HCT116 (cell line): ENCODE measurements around the gene MTUS2. TPM values are rescaled to one million over a fixed set of nuclear protein-coding genes. Genes with fewer than 3 reads are reported as not detected.
"Not testable (repeated sequence)": the region's sequence is repeated elsewhere in the genome, so short reads cannot be mapped to it uniquely, and the experiment has no call there.

Source experiments
- ATAC-seq: fragments of 200-7000 bp; cut with Tn5 transposase; 2 replicates; pipeline ENCODE4 v1.9.1; 2020; ENCODE audit warnings: mild to moderate bottlenecking, moderate library complexity
- BruUV-seq: library from RNA; stranded (reverse); fragments of 400-500 nt; replicated peaks from 2 replicates; lab custom pipeline; 2021; lab: Mats Ljungman, UMichigan
- CTCF ChIA-PET: fragments of 300-600 bp; sonication (Branson Sonifier 250); formaldehyde crosslinking; loops from one replicate; lab custom pipeline; 2021; ENCODE audit warnings: antibody characterized with exemption; lab: Charles Lee
- POLR2A ChIA-PET: fragments of 300-600, 350-600 bp; sonication (Branson Sonifier 250); formaldehyde crosslinking; loops from one replicate; lab custom pipeline; 2021; ENCODE audit warnings: antibody characterized with exemption; lab: Charles Lee
- RAD21 ChIA-PET, 2 experiments: fragments of 300-600 bp; sonication (Branson Sonifier 250); formaldehyde crosslinking; loops; one replicate each; lab custom pipeline; 2023; ENCODE audit warnings: low total read pairs in 2 of 2; ENCODE audit not compliant: uncharacterized antibody in 2 of 2, unreplicated experiment in 2 of 2, low non-redundant PET in 1 of 2; lab: Charles Lee
- DNase-seq: peaks from one replicate; pipeline ENCODE4 v3.0.0-alpha.2; 2010; ENCODE audit warnings: low read depth, low spot score
- H2AFZ ChIP-seq: fragments of 200-600 bp; shearing (Covaris generic), sonication (generic); 2 replicates; pipeline ENCODE4 v1.6.1; 2017; ENCODE audit warnings: low read depth, mixed run types, mixed read lengths, antibody characterized with exemption, low read length; ENCODE audit not compliant: poor library complexity, severe bottlenecking
- H3K27ac ChIP-seq: 2 replicates; pipeline ENCODE4 v1.5.1; 2012; ENCODE audit warnings: low read depth, low read length
- H3K27me3 ChIP-seq: fragments of 200-600 bp; sonication (generic); 2 replicates; pipeline ENCODE4 v1.6.1; 2016; ENCODE audit warnings: mixed run types, low read length, mixed read lengths; ENCODE audit not compliant: insufficient read depth
- H3K36me3 ChIP-seq, 2 experiments: fragments of 200-500 bp in 1 of 2; fragments of 200-600 bp in 1 of 2; sonication (Bioruptor generic) in 1 of 2; sonication (generic) in 1 of 2; 2 replicates each; pipeline versions ENCODE4 v1.5.1 to v1.6.1; 2014 to 2016; ENCODE audit warnings: low read length in 2 of 2, inconsistent platforms in 1 of 2, mixed read lengths in 1 of 2, mixed run types in 1 of 2; ENCODE audit not compliant: insufficient read depth in 2 of 2, control insufficient read depth in 1 of 2
- H3K4me1 ChIP-seq, 2 experiments: fragments of 200-600 bp in 1 of 2; sonication (generic) in 1 of 2; 2 replicates each; pipeline versions ENCODE4 v1.5.1 to v1.6.1; 2012 to 2017; ENCODE audit warnings: low read length in 2 of 2, inconsistent platforms in 1 of 2, mild to moderate bottlenecking in 1 of 2, mixed read lengths in 1 of 2, mixed run types in 1 of 2, moderate library complexity in 1 of 2; ENCODE audit not compliant: insufficient read depth in 2 of 2, control insufficient read depth in 1 of 2
- H3K4me2 ChIP-seq: fragments of 200-600 bp; sonication (generic); 2 replicates; pipeline ENCODE4 v1.6.1; 2017; ENCODE audit warnings: mixed run types, low read length, mixed read lengths
- H3K4me3 ChIP-seq, 2 experiments: fragments of 200-600 bp in 1 of 2; sonication (generic) in 1 of 2; replicated peaks in 1 of 2; 2 replicates each; pipeline ENCODE4 v1.5.1; 2011 to 2016; ENCODE audit warnings: low read length in 2 of 2, control low read depth in 1 of 2, low read depth in 1 of 2, mild to moderate bottlenecking in 1 of 2, mixed read lengths in 1 of 2, mixed run types in 1 of 2
- H3K79me2 ChIP-seq: fragments of 200-600 bp; sonication (generic); 2 replicates; pipeline ENCODE4 v1.6.1; 2017; ENCODE audit warnings: mild to moderate bottlenecking, mixed run types, low read length, moderate library complexity, mixed read lengths; ENCODE audit not compliant: insufficient read depth
- H3K9ac ChIP-seq: fragments of 200-600 bp; sonication (generic); 2 replicates; pipeline ENCODE4 v1.6.1; 2016; ENCODE audit warnings: low read length, mixed read lengths
- H3K9me2 ChIP-seq: fragments of 200-600 bp; sonication (generic), shearing (Covaris generic); 2 replicates; pipeline ENCODE4 v1.6.1; 2017; ENCODE audit warnings: mixed run types, mild to moderate bottlenecking, moderate library complexity; ENCODE audit not compliant: insufficient read depth
- H3K9me3 ChIP-seq, 2 experiments: fragments of 200-500 bp in 1 of 2; fragments of 200-600 bp in 1 of 2; sonication (Bioruptor generic) in 1 of 2; sonication (generic) in 1 of 2; 2 replicates each; pipeline ENCODE4 v1.6.1; 2014 to 2017; ENCODE audit warnings: low read length in 2 of 2, mixed read lengths in 2 of 2, inconsistent platforms in 1 of 2, low read depth in 1 of 2, mild to moderate bottlenecking in 1 of 2, mixed run types in 1 of 2, moderate library complexity in 1 of 2; ENCODE audit not compliant: control insufficient read depth in 1 of 2, insufficient read depth in 1 of 2
- H4K20me1 ChIP-seq: fragments of 200-600 bp; sonication (generic), shearing (Covaris generic); 2 replicates; pipeline ENCODE4 v1.6.1; 2017; ENCODE audit warnings: mixed run types, mild to moderate bottlenecking, moderate library complexity; ENCODE audit not compliant: insufficient read depth
- EZH2phosphoT487 ChIP-seq: fragments of 200-600 bp; IDR thresholded peaks from 2 replicates; pipeline ENCODE4 v1.6.1; 2018; ENCODE audit warnings: antibody characterized with exemption, borderline replicate concordance
- FOSL1 ChIP-seq: IDR thresholded peaks from 2 replicates; pipeline ENCODE4 v1.6.1; 2012; ENCODE audit warnings: low read depth
- SIN3A ChIP-seq: IDR thresholded peaks from 2 replicates; pipeline ENCODE4 v1.6.1; 2012; ENCODE audit warnings: low read depth
- SRF ChIP-seq: IDR thresholded peaks from 2 replicates; pipeline ENCODE4 v1.6.1; 2012; ENCODE audit warnings: low read depth
- intact Hi-C: fragments of 100-400 bp; cut with micrococcal nuclease; formaldehyde crosslinking; loops from 2 replicates; pipeline ENCODE4 v1.10.0; 2022
- total RNA-seq: library from RNA; stranded (reverse); gene quantifications from one replicate; pipeline ENCODE4 v1.2.1, GENCODE V29; 2021; ENCODE audit not compliant: unreplicated experiment

Gene MTUS2
- total RNA-seq, 1 experiment from 2014 or later, result 0.02 TPM

DNA sequence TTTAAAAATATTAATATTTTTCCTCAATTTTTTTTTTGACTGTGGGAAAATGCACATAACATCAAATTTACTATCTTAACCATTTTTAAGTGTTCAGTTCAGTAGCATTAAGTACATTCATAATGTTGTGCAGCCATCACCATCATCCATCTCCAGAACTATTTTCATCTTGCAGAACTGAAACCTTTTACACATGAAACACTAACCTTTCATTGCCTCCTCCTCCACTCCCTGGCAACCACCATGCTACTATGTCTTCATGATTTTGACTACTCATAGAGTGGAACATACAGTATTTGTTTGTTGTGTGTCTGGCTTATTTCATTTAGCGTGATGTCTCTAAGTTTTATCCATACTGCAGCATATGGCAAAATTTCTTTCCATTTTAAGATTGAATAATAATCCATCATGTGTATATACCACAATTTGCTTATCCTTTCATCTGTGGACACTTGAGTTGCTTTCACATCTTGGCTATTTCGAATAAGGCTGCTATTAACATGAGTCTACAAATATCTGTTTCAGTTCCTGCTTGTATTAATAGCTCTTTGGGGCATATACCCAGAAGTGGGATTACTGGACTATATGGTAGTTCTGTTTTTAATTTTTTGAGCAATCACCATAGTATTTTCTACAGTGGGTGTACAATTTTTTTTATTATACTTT is 376.4 kb downstream of the MTUS2 start:
- H4K20me1 ChIP-seq, result no peaks in the 10 kb centered on the region
- no peaks in the 10 kb centered on the region for H3K4me1 ChIP-seq
- DNase-seq (no peak), ATAC-seq (no peak)
- H3K36me3 ChIP-seq, result no peaks in the 10 kb centered on the region
- BruUV-seq, result no TSS peak
- ChIA-PET RAD21 (no interaction called here), CTCF (no interaction called here), POLR2A (no interaction called here)
- H3K4me2 ChIP-seq, result no peak overlapping the region
- H3K4me3 ChIP-seq, result no peak overlapping the region
- intact Hi-C loops, result no loop called here
- no peak overlapping the region for H3K9ac ChIP-seq
- H3K79me2 ChIP-seq, result no peaks in the 10 kb centered on the region
- H3K27ac ChIP-seq, result no peak overlapping the region
- H3K9me3 ChIP-seq, result no peaks in the 10 kb centered on the region
- H3K27me3 ChIP-seq, result no peaks in the 10 kb centered on the region
- H2AFZ ChIP-seq, result no peak overlapping the region
- TF ChIP-seq SIN3A (no peak), FOSL1 (no peak), SRF (no peak), EZH2phosphoT487 (no peak)
- H3K9me2 ChIP-seq, result no peaks in the 10 kb centered on the region

DNA sequence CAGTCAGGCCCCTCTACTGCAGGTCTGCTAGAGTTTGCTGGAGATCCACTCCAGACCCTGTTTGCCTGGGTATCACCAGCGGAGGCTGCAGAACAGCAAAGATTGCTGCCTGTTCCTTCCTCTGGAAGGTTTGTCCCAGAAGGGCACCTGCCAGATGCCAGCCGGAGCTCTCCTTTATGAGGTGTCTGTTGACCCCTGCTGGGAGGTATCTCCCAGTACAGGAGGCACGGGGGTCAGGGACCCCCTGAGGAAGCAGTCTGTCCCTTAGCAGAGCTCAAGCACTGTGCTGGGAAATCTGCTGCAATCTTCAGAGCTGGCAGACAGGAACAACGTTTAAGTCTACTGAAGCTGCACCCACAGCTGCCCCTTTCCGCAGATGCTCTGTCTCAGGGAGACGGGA is 382.6 kb downstream of the MTUS2 start:
- BruUV-seq, H3K9me2 ChIP-seq, H2AFZ ChIP-seq, DNase-seq, H3K36me3 ChIP-seq, H3K27me3 ChIP-seq, POLR2A ChIA-PET, H4K20me1 ChIP-seq, RAD21 ChIA-PET, CTCF ChIA-PET, ATAC-seq, H3K9ac ChIP-seq, H3K4me3 ChIP-seq, intact Hi-C loops, H3K4me1 ChIP-seq, H3K79me2 ChIP-seq, H3K4me2 ChIP-seq, H3K27ac ChIP-seq, H3K9me3 ChIP-seq: not testable (repeated sequence)
